DND-41 (cell line): Measurements from ENCODE around the gene KLHL28.

Experiments
- CTCF ChIP-seq: IDR thresholded peaks from 2 replicates; pipeline ENCODE4 v1.5.1; 2012; ENCODE audit warnings: borderline replicate concordance, low read length, moderate library complexity, mild to moderate bottlenecking; ENCODE audit not compliant: poor library complexity, severe bottlenecking; ENCODE audit errors: extremely low read depth
- EZH2 ChIP-seq: IDR thresholded peaks from 3 replicates; pipeline ENCODE4 v1.6.1; 2012; ENCODE audit warnings: borderline replicate concordance, low read depth, mild to moderate bottlenecking, moderate library complexity, low read length, inconsistent platforms; ENCODE audit not compliant: severe bottlenecking

- TF ChIP-seq CTCF (no peak), EZH2 (no peak)
Measured at GRCh38 chr14:44968714-44969113, 7.0 kb upstream of the KLHL28 start.
